H9 (cell line): ENCODE measurements around the gene LAMC2. TPM values are rescaled to one million over a fixed set of nuclear protein-coding genes. Genes with fewer than 3 reads are reported as not detected.

Source experiments
- DNase-seq: peaks from one replicate; pipeline ENCODE4 v3.0.0-alpha.2; 2017
- H2AFZ ChIP-seq: one replicate; pipeline ENCODE4 v1.6.1; 2013; ENCODE audit warnings: mild to moderate bottlenecking, low read length, control low read depth, moderate library complexity
- H2AK5ac ChIP-seq: 2 replicates; pipeline ENCODE4 v1.6.1; 2013; ENCODE audit warnings: low read length, control low read depth, mixed read lengths; ENCODE audit not compliant: insufficient read length
- H2BK120ac ChIP-seq: one replicate; pipeline ENCODE4 v1.6.1; 2013; ENCODE audit warnings: low read depth, mild to moderate bottlenecking, low read length, control low read depth, inconsistent platforms; ENCODE audit not compliant: poor library complexity, severe bottlenecking
- H2BK12ac ChIP-seq: 2 replicates; pipeline ENCODE4 v1.6.1; 2013; ENCODE audit warnings: low read length, control low read depth, mixed read lengths, low read depth; ENCODE audit not compliant: insufficient read length
- H2BK15ac ChIP-seq: 2 replicates; pipeline ENCODE4 v1.6.1; 2013; ENCODE audit warnings: low read depth, low read length, control low read depth
- H2BK20ac ChIP-seq: one replicate; pipeline ENCODE4 v1.6.1; 2013; ENCODE audit warnings: low read depth, mild to moderate bottlenecking, low read length, control low read depth, inconsistent platforms; ENCODE audit not compliant: poor library complexity, severe bottlenecking
- H2BK5ac ChIP-seq: 2 replicates; pipeline ENCODE4 v1.6.1; 2013; ENCODE audit warnings: low read length, control low read depth, mixed read lengths; ENCODE audit not compliant: insufficient read length
- H3K14ac ChIP-seq: 2 replicates; pipeline ENCODE4 v1.6.1; 2013; ENCODE audit warnings: low read length, control low read depth; ENCODE audit not compliant: insufficient read depth
- H3K18ac ChIP-seq: 2 replicates; pipeline ENCODE4 v1.6.1; 2013; ENCODE audit warnings: low read depth, mild to moderate bottlenecking, mixed read lengths, low read length, control low read depth; ENCODE audit not compliant: insufficient read length
- H3K23ac ChIP-seq: 2 replicates; pipeline ENCODE4 v1.6.1; 2013; ENCODE audit warnings: low read length, control low read depth, mixed read lengths, low read depth; ENCODE audit not compliant: insufficient read length
- H3K23me2 ChIP-seq: 2 replicates; pipeline ENCODE4 v1.6.1; 2013; ENCODE audit warnings: low read depth, mild to moderate bottlenecking, mixed read lengths, low read length, control low read depth; ENCODE audit not compliant: insufficient read length, poor library complexity, severe bottlenecking
- H3K27ac ChIP-seq: 2 replicates; pipeline ENCODE4 v1.5.1; 2013; ENCODE audit warnings: low read length, control low read depth, mixed read lengths, low read depth; ENCODE audit not compliant: insufficient read length
- H3K27me3 ChIP-seq: 2 replicates; pipeline ENCODE4 v1.6.1; 2013; ENCODE audit warnings: low read length, control low read depth, inconsistent platforms; ENCODE audit not compliant: insufficient read depth
- H3K4ac ChIP-seq: 2 replicates; pipeline ENCODE4 v1.6.1; 2013; ENCODE audit warnings: low read depth, mild to moderate bottlenecking, control low read depth, inconsistent platforms, low read length, moderate library complexity
- H3K4me1 ChIP-seq: 2 replicates; pipeline ENCODE4 v1.6.1; 2013; ENCODE audit warnings: low read length, control low read depth, inconsistent platforms; ENCODE audit not compliant: insufficient read depth
- H3K4me2 ChIP-seq: 2 replicates; pipeline ENCODE4 v1.6.1; 2013; ENCODE audit warnings: low read length, control low read depth, mixed read lengths; ENCODE audit not compliant: insufficient read length, insufficient read depth
- H3K56ac ChIP-seq: 2 replicates; pipeline ENCODE4 v1.6.1; 2013; ENCODE audit warnings: low read depth, mild to moderate bottlenecking, mixed read lengths, low read length, control low read depth; ENCODE audit not compliant: insufficient read length
- H3K79me1 ChIP-seq: 2 replicates; pipeline ENCODE4 v1.6.1; 2013; ENCODE audit warnings: low read depth, mild to moderate bottlenecking, moderate library complexity, low read length, control low read depth, inconsistent platforms; ENCODE audit not compliant: insufficient read depth, poor library complexity, severe bottlenecking
- H3K79me2 ChIP-seq: 2 replicates; pipeline ENCODE4 v1.6.1; 2013; ENCODE audit warnings: low read length, control low read depth, inconsistent platforms; ENCODE audit not compliant: insufficient read depth
- H3K9ac ChIP-seq: 2 replicates; pipeline ENCODE4 v1.6.1; 2013; ENCODE audit warnings: low read length, control low read depth, mixed read lengths; ENCODE audit not compliant: insufficient read length; ENCODE audit errors: extremely low read depth
- H3K9me3 ChIP-seq: one replicate; pipeline ENCODE4 v1.6.1; 2013; ENCODE audit warnings: low read depth, low read length, inconsistent platforms; ENCODE audit not compliant: control insufficient read depth
- H3T11ph ChIP-seq: one replicate; pipeline ENCODE4 v1.6.1; 2013; ENCODE audit warnings: mild to moderate bottlenecking, low read length, control low read depth, inconsistent platforms
- H4K20me1 ChIP-seq: one replicate; pipeline ENCODE4 v1.6.1; 2013; ENCODE audit not compliant: control insufficient read depth, insufficient read length, insufficient read depth
- H4K5ac ChIP-seq: 2 replicates; pipeline ENCODE4 v1.6.1; 2013; ENCODE audit warnings: low read depth, mild to moderate bottlenecking, mixed read lengths, low read length, control low read depth; ENCODE audit not compliant: insufficient read length
- H4K8ac ChIP-seq: replicated peaks from 2 replicates; pipeline ENCODE4 v1.6.1; 2013; ENCODE audit warnings: low read length, control low read depth, mixed read lengths, low read depth; ENCODE audit not compliant: insufficient read length
- H4K91ac ChIP-seq: 2 replicates; pipeline ENCODE4 v1.6.1; 2013; ENCODE audit warnings: low read depth, mild to moderate bottlenecking, moderate library complexity, mixed read lengths, low read length, control low read depth; ENCODE audit not compliant: insufficient read length
- H3K27ac Mint-ChIP-seq, 3 experiments: 2 replicates in 2 of 3; 3 replicates in 1 of 3; pipeline ENCODE4 v1.8.0; 2020 to 2021; ENCODE audit warnings: mixed read lengths in 3 of 3, mild to moderate bottlenecking in 1 of 3, moderate library complexity in 1 of 3
- H3K27me3 Mint-ChIP-seq: 2 replicates; pipeline ENCODE4 v1.8.0; 2021; ENCODE audit warnings: low read depth, mild to moderate bottlenecking, moderate library complexity, mixed read lengths
- H3K36me3 Mint-ChIP-seq, 3 experiments: 2 replicates in 2 of 3; 3 replicates in 1 of 3; pipeline ENCODE4 v1.8.0; 2020 to 2021; ENCODE audit warnings: low read depth in 3 of 3, mixed read lengths in 3 of 3; ENCODE audit not compliant: insufficient read depth in 1 of 3
- H3K4me1 Mint-ChIP-seq, 2 experiments: 2 replicates each; pipeline ENCODE4 v1.8.0; 2020; ENCODE audit warnings: mixed read lengths in 2 of 2
- H3K4me3 Mint-ChIP-seq, 2 experiments: 2 replicates in 1 of 2; 3 replicates in 1 of 2; pipeline ENCODE4 v1.8.0; 2020 to 2021; ENCODE audit warnings: mild to moderate bottlenecking in 2 of 2, mixed read lengths in 2 of 2, moderate library complexity in 1 of 2
- H3K9me3 Mint-ChIP-seq, 2 experiments: 2 replicates in 1 of 2; 3 replicates in 1 of 2; pipeline ENCODE4 v1.8.0; 2020; ENCODE audit warnings: mild to moderate bottlenecking in 2 of 2, mixed read lengths in 2 of 2, moderate library complexity in 1 of 2
- CTCF ChIP-seq: fragments of 200-600 bp; sonication (generic); conservative IDR thresholded peaks from 3 replicates; pipeline ENCODE4 v1.8.0; 2021; ENCODE audit warnings: antibody characterized with exemption, mild to moderate bottlenecking
- WGBS: extraction: QIAGEN DNeasy Blood & Tissue Kit; methylation state at CpG from one replicate; pipeline ENCODE4 v1.1.7; 2013; ENCODE audit warnings: missing lambda C conversion rate, low lambda C conversion rate, mixed read lengths; ENCODE audit not compliant: insufficient read length; ENCODE audit errors: extremely low coverage; 5-methylcytosine and 5-hydroxymethylcytosine counted together
- total RNA-seq: library from RNA; stranded (reverse); gene quantifications from 2 replicates; pipeline ENCODE4 v1.2.1, GENCODE V29; 2021

The LAMC2 gene
- total RNA-seq, 1 experiment from 2014 or later = 7.4 TPM

GRCh38 chr1:183238071-183238470 lies 52.0 kb downstream of the LAMC2 start:
- Histone ChIP-seq H4K91ac (no peak overlapping the region), H3K23me2 (peaks cover 7% of the 10 kb centered on the region), H3K14ac (no peak overlapping the region), H3K23ac (no peak overlapping the region), H3K4ac (no peak overlapping the region), H2BK5ac (no peak overlapping the region), H4K20me1 (no peaks in the 10 kb centered on the region), H4K8ac (no peak overlapping the region), H2BK20ac (no peak overlapping the region), H3K56ac (no peak overlapping the region), H3K9me3 (no peaks in the 10 kb centered on the region), H3K27me3 (no peaks in the 10 kb centered on the region), H3K27ac (no peak overlapping the region), H3K4me2 (no peak overlapping the region), H3K9ac (no peak overlapping the region), H4K5ac (no peak overlapping the region), H2BK120ac (no peak overlapping the region), H3K4me1 (peaks cover 10% of the 10 kb centered on the region; the same call in 1 of the 2 replicates), H3K79me1 (no peaks in the 10 kb centered on the region), H2BK15ac (no peak overlapping the region), H3T11ph (no peak overlapping the region), H3K18ac (no peak overlapping the region), H2AK5ac (no peak overlapping the region), H3K79me2 (no peaks in the 10 kb centered on the region), H2AFZ (no peak overlapping the region), H2BK12ac (no peak overlapping the region)
- no peak for TF ChIP-seq CTCF
- Mint-ChIP-seq H3K9me3 (no peaks in the 10 kb centered on the region), H3K27ac (no peak overlapping the region), H3K36me3 (peaks cover 0 to 4% (median 0%) of the 10 kb centered on the region in 3 experiments; a peak in 1 of 7 replicates), H3K27me3 (no peaks in the 10 kb centered on the region), H3K4me1 (peaks cover 29% of the 10 kb centered on the region in 2 experiments), H3K4me3 (no peak overlapping the region)
- no CpG with 5 or more reads among the region's 2 CpGs for whole genome bisulfite sequencing
- DNase-seq = no peak
